GM18873 (cell line): Measurements from ENCODE around the gene PTCD2.
A peak's percentile ranks its signal among the peaks of the same experiment; 100 is the strongest.

Source experiments
- ATAC-seq: cut with Tn5 transposase; IDR thresholded peaks from one replicate; pipeline ENCODE4 v1.9.1; 2021; ENCODE audit warnings: mild to moderate bottlenecking, moderate library complexity, moderate number of reproducible peaks; ENCODE audit not compliant: unreplicated experiment, low FRiP score

Gene PTCD2

GRCh38 chr5:72337159-72337558 is 17.0 kb downstream of the PTCD2 start:
- no peak for ATAC-seq

GRCh38 chr5:72338689-72339209 is 18.6 kb downstream of the PTCD2 start:
- ATAC-seq = no peak

- ATAC-seq = no peak
Measured at GRCh38 chr5:72346398-72346797, 26.2 kb downstream of the PTCD2 start.

- no peak for ATAC-seq
Measured at GRCh38 chr5:72347801-72348308, 27.7 kb downstream of the PTCD2 start.

- ATAC-seq = no peak
Measured at GRCh38 chr5:72351376-72351775, 31.2 kb downstream of the PTCD2 start.

- no peak for ATAC-seq
Measured at GRCh38 chr5:72352616-72353015, 32.4 kb downstream of the PTCD2 start.

GRCh38 chr5:72353046-72353445 is 32.9 kb downstream of the PTCD2 start:
- no peak for ATAC-seq

- ATAC-seq = no peak
Measured at GRCh38 chr5:72355706-72356299, 35.6 kb downstream of the PTCD2 start.

- ATAC-seq = no peak
Measured at GRCh38 chr5:72356361-72356760, 36.2 kb downstream of the PTCD2 start.

GRCh38 chr5:72358925-72359324 is 38.8 kb downstream of the PTCD2 start:
- no peak for ATAC-seq

- no peak for ATAC-seq
Measured at GRCh38 chr5:72359886-72360285, 39.7 kb downstream of the PTCD2 start.

- ATAC-seq = no peak
Measured at GRCh38 chr5:72363166-72363802, 43.1 kb downstream of the PTCD2 start.

GRCh38 chr5:72364171-72364570 is 44.0 kb downstream of the PTCD2 start:
- ATAC-seq = no peak

- no peak for ATAC-seq
Measured at GRCh38 chr5:72364951-72365350, 44.8 kb downstream of the PTCD2 start.

GRCh38 chr5:72366324-72366976 is 46.3 kb downstream of the PTCD2 start:
- peak; percentile 54 for ATAC-seq

GRCh38 chr5:72368271-72368670 is 48.1 kb downstream of the PTCD2 start:
- ATAC-seq = no peak

GRCh38 chr5:72369301-72369700 is 49.1 kb downstream of the PTCD2 start:
- ATAC-seq = no peak

GRCh38 chr5:72369711-72370110 is 49.5 kb downstream of the PTCD2 start:
- no peak for ATAC-seq

GRCh38 chr5:72372331-72372730 is 52.2 kb downstream of the PTCD2 start:
- no peak for ATAC-seq

GRCh38 chr5:72372923-72373322 is 52.8 kb downstream of the PTCD2 start:
- ATAC-seq = no peak

GRCh38 chr5:72374844-72375243 is 54.7 kb downstream of the PTCD2 start:
- ATAC-seq = no peak

GRCh38 chr5:72376381-72376780 is 56.2 kb downstream of the PTCD2 start:
- ATAC-seq = no peak
